HepG2 (cell line): ENCODE results near the gene ALB. TPM values are rescaled to one million over a fixed set of nuclear protein-coding genes. Genes with fewer than 3 reads are reported as not detected.

Source experiments
- AFF4 ChIP-seq: sonication (generic); formaldehyde crosslinking; IDR thresholded peaks from 2 replicates; pipeline ENCODE4 v1.4.0; 2020; ENCODE audit warnings: missing genetic modification reagents
- AHR ChIP-seq: IDR thresholded peaks from 2 replicates; pipeline ENCODE4 v1.6.1; 2018; ENCODE audit warnings: missing genetic modification reagents, missing compliant biosample characterization
- ATM ChIP-seq: fragments of 450-650 bp; IDR thresholded peaks from 2 replicates; pipeline ENCODE4 v1.7.1; 2017; ENCODE audit warnings: mild to moderate bottlenecking, borderline replicate concordance
- CHCHD3 ChIP-seq: sonication (generic); formaldehyde crosslinking; IDR thresholded peaks from 2 replicates; pipeline ENCODE4 v1.8.0; 2022; ENCODE audit warnings: mild to moderate bottlenecking, missing genetic modification reagents, moderate library complexity
- CHD4 ChIP-seq: fragments of 200-600 bp; sonication (generic); IDR thresholded peaks from 2 replicates; pipeline ENCODE4 v1.7.0; 2017; ENCODE audit warnings: mild to moderate bottlenecking, low read length, borderline replicate concordance
- EEA1 ChIP-seq: sonication (generic); formaldehyde crosslinking; IDR thresholded peaks from 2 replicates; pipeline ENCODE4 v1.5.1; 2020; ENCODE audit warnings: mild to moderate bottlenecking, missing genetic modification reagents, borderline replicate concordance
- FOXJ3 ChIP-seq: sonication (generic); formaldehyde crosslinking; IDR thresholded peaks from 2 replicates; pipeline ENCODE4 v1.4.0; 2020; ENCODE audit warnings: missing genetic modification reagents, mild to moderate bottlenecking, borderline replicate concordance
- MXI1 ChIP-seq: IDR thresholded peaks from 3 replicates; pipeline ENCODE4 v1.6.1; 2012; ENCODE audit warnings: low read depth, low read length, inconsistent platforms, borderline replicate concordance
- MYPOP ChIP-seq: sonication (generic); formaldehyde crosslinking; IDR thresholded peaks from 2 replicates; pipeline ENCODE4 v1.8.1; 2023; ENCODE audit warnings: mild to moderate bottlenecking, moderate library complexity, missing genetic modification reagents
- NFIB ChIP-seq: sonication (generic); formaldehyde crosslinking; IDR thresholded peaks from 2 replicates; pipeline ENCODE4 v1.9.0; 2021; ENCODE audit warnings: missing genetic modification reagents, mild to moderate bottlenecking, borderline replicate concordance
- PLRG1 ChIP-seq: fragments of 450-650 bp; conservative IDR thresholded peaks from 2 replicates; pipeline ENCODE4 v1.6.1; 2016
- RELA ChIP-seq: sonication (generic); formaldehyde crosslinking; IDR thresholded peaks from 2 replicates; pipeline ENCODE4 v1.4.0; 2020; ENCODE audit warnings: missing genetic modification reagents
- SUZ12 ChIP-seq: fragments of 150-350 bp; IDR thresholded peaks from 2 replicates; pipeline ENCODE4 v1.6.1; 2014; ENCODE audit warnings: low read depth, low read length
- TOPORS ChIP-seq: sonication (generic); formaldehyde crosslinking; IDR thresholded peaks from 2 replicates; pipeline ENCODE4 v1.8.0; 2023; ENCODE audit warnings: mild to moderate bottlenecking, missing genetic modification reagents
- USF2 ChIP-seq, 2 experiments: sonication (generic) in 1 of 2; formaldehyde crosslinking in 1 of 2; IDR thresholded peaks; 2 replicates each; pipeline versions ENCODE4 v1.5.1 to v1.6.1; 2011 to 2020; ENCODE audit warnings: borderline replicate concordance in 1 of 2, low read depth in 1 of 2, low read length in 1 of 2, mild to moderate bottlenecking in 1 of 2, missing genetic modification reagents in 1 of 2, moderate library complexity in 1 of 2
- ZMAT3 ChIP-seq: sonication (generic); formaldehyde crosslinking; conservative IDR thresholded peaks from 2 replicates; pipeline ENCODE4 v1.7.0; 2021; ENCODE audit warnings: missing genetic modification reagents
- ZNF24 ChIP-seq: fragments of 450-650 bp; IDR thresholded peaks from 2 replicates; pipeline ENCODE4 v1.6.1; 2017; ENCODE audit warnings: antibody characterized with exemption, mild to moderate bottlenecking
- ZNF292 ChIP-seq: sonication (generic); formaldehyde crosslinking; IDR thresholded peaks from 2 replicates; pipeline ENCODE4 v1.8.1; 2022; ENCODE audit warnings: mild to moderate bottlenecking, low read depth, missing genetic modification reagents, borderline replicate concordance
- ZNF543 ChIP-seq: sonication (generic); formaldehyde crosslinking; IDR thresholded peaks from 2 replicates; pipeline ENCODE4 v1.4.0; 2020; ENCODE audit warnings: mild to moderate bottlenecking, missing genetic modification reagents
- ZNF619 ChIP-seq: sonication (generic); formaldehyde crosslinking; IDR thresholded peaks from 2 replicates; pipeline ENCODE4 v1.4.0; 2020; ENCODE audit warnings: mild to moderate bottlenecking, missing genetic modification reagents
- ZNF639 ChIP-seq: conservative IDR thresholded peaks from 2 replicates; pipeline ENCODE4 v1.6.1; 2018; ENCODE audit warnings: missing genetic modification reagents
- ZNF713 ChIP-seq: sonication (generic); formaldehyde crosslinking; IDR thresholded peaks from 2 replicates; pipeline ENCODE4 v1.4.0; 2020; ENCODE audit warnings: mild to moderate bottlenecking, missing genetic modification reagents
- ZSCAN20 ChIP-seq: sonication (generic); formaldehyde crosslinking; IDR thresholded peaks from 2 replicates; pipeline ENCODE4 v1.4.0; 2020; ENCODE audit warnings: missing genetic modification reagents, mild to moderate bottlenecking, borderline replicate concordance
- polyA plus RNA-seq, 8 experiments: library from polyadenylated mRNA; depleted of rRNA in 3 of 8; stranded (reverse) in 7 of 8; unstranded in 1 of 8; fragments of >200 nt; fragmentation: Illumina TruSeq in 4 of 8; extraction: Trizol in 4 of 8; gene quantifications; 2 replicates each; pipeline versions ENCODE4 v1.2.1 to v1.2.3, GENCODE V29; 2011 to 2016; ENCODE audit warnings: low read depth in 4 of 8, missing spikeins in 1 of 8, mixed read lengths in 1 of 8; ENCODE audit not compliant: insufficient read depth in 1 of 8
- total RNA-seq, 5 experiments: library from RNA; depleted of rRNA; stranded (reverse); fragments of >200 nt; fragmentation: Illumina TruSeq; extraction: Trizol; gene quantifications; 2 replicates each; pipeline ENCODE4 v1.2.3, GENCODE V29; 2016; ENCODE audit warnings: low read depth in 1 of 5

Gene ALB
- total and polyA plus RNA-seq, 2 of the 13 experiments (the other 11 are each of a cell fraction or from before 2014, with no cell fraction given) = 22,259 to 22,625 TPM

- TF ChIP-seq SUZ12 = no peak
- TF ChIP-seq ZNF639 (CRISPR knock-in tag) = no peak
- TF ChIP-seq MYPOP (CRISPR knock-in tag) = no peak
- no peak for TF ChIP-seq CHD4
- no peak for TF ChIP-seq MXI1
- no peak for TF ChIP-seq ZNF713
- no peak for TF ChIP-seq USF2 (IDR thresholded peaks at IDR 0.05; ENCODE audit: low read depth, low read length)
- TF ChIP-seq USF2 (CRISPR knock-in tag; IDR thresholded peaks at IDR 0.05; ENCODE audit: borderline replicate concordance) = no peak
- TF ChIP-seq NFIB (CRISPR knock-in tag) = no peak
- TF ChIP-seq ZNF292 (CRISPR knock-in tag) = no peak
- TF ChIP-seq CHCHD3 (CRISPR knock-in tag) = no peak
- TF ChIP-seq ZNF619 = no peak
- 0 out of 2 replicates have a peak, but pooled peaks have one; percentile 43 for TF ChIP-seq FOXJ3 (CRISPR knock-in tag)
- no peak for TF ChIP-seq ZNF24
- no peak for TF ChIP-seq AHR
- TF ChIP-seq RELA (CRISPR knock-in tag) = no peak
- 0 out of 2 replicates have a peak, but pooled peaks have one; percentile 29 for TF ChIP-seq TOPORS
- TF ChIP-seq ZMAT3 (CRISPR knock-in tag) = no peak
- no peak for TF ChIP-seq PLRG1
- TF ChIP-seq ZSCAN20 (CRISPR knock-in tag) = no peak
- peak; percentile 91 for TF ChIP-seq AFF4 (CRISPR knock-in tag)
- TF ChIP-seq ZNF543 (CRISPR knock-in tag) = no peak
- TF ChIP-seq ATM = no peak
- no peak for TF ChIP-seq EEA1 (CRISPR knock-in tag)
Measured at GRCh38 chr4:73413294-73413755, 9.2 kb downstream of the ALB start (continued).
